Transverse colon (tissue), 4 donors: ENCODE data around the gene ILF3. TPM values are rescaled to one million over a fixed set of nuclear protein-coding genes. Genes with fewer than 3 reads are reported as not detected.

Source experiments
- DNase-seq: peaks from one replicate; pipeline ENCODE4 v3.0.0-alpha.2; 2019
- H3K27ac ChIP-seq, 4 donors: fragments of 200-600 bp; sonication (generic); 2 replicates each; pipeline ENCODE4 v1.5.1; 2016 to 2018; ENCODE audit warnings: inconsistent platforms in 4 of 4
- H3K27me3 ChIP-seq: fragments of 200-600 bp; sonication (generic); 2 replicates; pipeline ENCODE4 v1.5.1; 2017; ENCODE audit warnings: inconsistent platforms
- H3K36me3 ChIP-seq, 4 donors: fragments of 200-600 bp; sonication (generic); 2 replicates each; pipeline ENCODE4 v1.5.1; 2017 to 2019; ENCODE audit warnings: inconsistent platforms in 4 of 4
- H3K4me1 ChIP-seq, 4 donors: fragments of 200-600 bp; sonication (generic); 2 replicates each; pipeline ENCODE4 v1.5.1; 2017 to 2020; ENCODE audit warnings: inconsistent platforms in 4 of 4
- H3K4me3 ChIP-seq, 4 donors: fragments of 200-600 bp; sonication (generic); 1 replicate in 1 of 4; 2 replicates in 3 of 4; pipeline versions ENCODE4 v1.5.1 to v1.6.1; 2017 to 2019; ENCODE audit warnings: inconsistent platforms in 4 of 4
- H3K9me3 ChIP-seq, 2 donors: fragments of 200-600 bp; sonication (generic); 2 replicates each; pipeline ENCODE4 v1.5.1; 2017 to 2019; ENCODE audit warnings: inconsistent platforms in 2 of 2
- CTCF ChIP-seq, 5 experiments: fragments of 200-600 bp in 3 of 5; fragments of 450-650 bp in 2 of 5; sonication (generic) in 3 of 5; IDR thresholded peaks; 1 replicate in 2 of 5; 2 replicates in 3 of 5; pipeline ENCODE4 v1.5.1; 2016 to 2017; ENCODE audit warnings: antibody characterized with exemption in 5 of 5, inconsistent platforms in 3 of 5, mild to moderate bottlenecking in 2 of 5, moderate library complexity in 1 of 5
- EP300 ChIP-seq: sonication (generic); formaldehyde crosslinking; IDR thresholded peaks from one replicate; pipeline ENCODE4 v1.6.1; 2017; ENCODE audit warnings: antibody characterized with exemption, low read depth
- POLR2A ChIP-seq: fragments of 450-650 bp; IDR thresholded peaks from one replicate; pipeline ENCODE4 v1.6.1; 2016; ENCODE audit warnings: antibody characterized with exemption, mild to moderate bottlenecking, moderate library complexity
- POLR2AphosphoS5 ChIP-seq, 3 donors: sonication (generic); formaldehyde crosslinking; IDR thresholded peaks; one replicate each; pipeline ENCODE4 v1.6.1; 2016; ENCODE audit warnings: antibody characterized with exemption in 3 of 3
- WGBS, 2 donors: methylation state at CpG; one replicate each; pipeline ENCODE4 v1.1.5; 2018; ENCODE audit warnings: low coverage in 1 of 2; 5-methylcytosine and 5-hydroxymethylcytosine counted together
- in situ Hi-C, 4 donors: fragments of 200-750 bp; cut with MboI; loops; one replicate each; pipeline versions ENCODE4 v1.15.0 to v1.15.1; 2017; ENCODE audit warnings: low sequenced_read_pairs in 3 of 4, low pct_ligation_motif_present in 1 of 4, low pct_unique_long_range_greater_than_20kb in 1 of 4
- intact Hi-C: fragments of 100-400 bp; cut with DNase I; formaldehyde crosslinking; loops from one replicate; pipeline ENCODE4 v1.15.1; 2023; ENCODE audit warnings: low total_unique reads
- total RNA-seq, 4 donors: library from RNA; depleted of rRNA; stranded (reverse); fragments of >200 nt; gene quantifications; one replicate each; pipeline ENCODE4 v1.1.0, GENCODE V29; 2016

Gene ILF3
- total RNA-seq, 4 donors from 2014 or later: 73.6 to 242 (median 151) TPM

DNA sequence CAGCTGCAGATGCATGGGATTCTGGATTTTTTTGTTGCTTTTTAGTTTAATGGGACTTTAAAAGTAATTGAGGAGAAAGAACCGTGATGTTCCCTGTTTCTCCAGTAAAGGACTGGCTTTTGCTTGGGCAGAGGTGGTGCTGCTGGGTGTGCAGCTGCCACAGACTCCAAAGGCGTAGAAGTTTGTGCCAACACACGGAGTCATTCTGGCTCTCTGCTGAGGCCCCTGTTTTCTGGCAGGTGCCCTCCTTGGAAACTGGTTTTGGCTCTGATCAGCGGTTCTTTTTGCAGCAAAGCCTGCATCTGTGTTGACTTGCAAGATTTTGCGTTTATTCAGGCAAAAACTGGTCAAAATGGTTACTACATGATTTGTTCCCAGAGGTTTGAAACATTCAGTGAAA, 31.1 kb downstream of the ILF3 start:
- Histone ChIP-seq H3K27ac (no peak overlapping the region), H3K27me3 (no peaks in the 10 kb centered on the region), H3K4me3 (no peak overlapping the region), H3K36me3 (peaks cover 0 to 89% (median 48%) of the 10 kb centered on the region in 4 donors), H3K4me1 (no peaks in the 10 kb centered on the region), H3K9me3 (no peaks in the 10 kb centered on the region)
- WGBS, 2 donors: 80 to 87% methylated on average over 5 of the region's 5 CpGs
- TF ChIP-seq POLR2AphosphoS5 (IDR thresholded peaks at IDR 0.05) (no peak), POLR2A (no peak), CTCF (IDR thresholded peaks at IDR 0.05) (no peak), EP300 (no peak)
- DNase-seq: no peak
- intact Hi-C loops: no loop called here
- in situ Hi-C loops: no loop called here

DNA sequence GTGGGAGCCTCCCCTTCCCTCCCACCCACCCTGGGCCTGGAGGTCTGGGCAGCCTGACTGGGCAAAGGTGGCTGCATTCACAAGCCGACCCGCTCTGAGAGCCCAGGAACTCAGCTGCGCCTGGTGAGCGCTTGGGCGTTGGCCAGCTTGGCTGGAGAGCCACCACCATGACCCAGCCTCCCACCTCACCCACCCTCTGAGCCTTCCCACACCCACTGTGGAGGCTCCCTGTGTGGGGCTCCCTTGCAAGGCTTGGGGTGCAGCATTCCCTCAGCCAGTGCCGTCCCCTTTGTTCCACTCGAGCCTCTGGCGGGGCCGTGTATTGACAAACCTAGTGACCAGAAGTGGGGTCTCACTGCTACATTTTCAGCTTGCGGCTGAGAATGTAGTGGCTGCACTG, 32.0 kb downstream of the ILF3 start:
- Histone ChIP-seq H3K36me3 (peaks cover 0 to 79% (median 40%) of the 10 kb centered on the region in 4 donors), H3K27ac (no peak overlapping the region)

GRCh38 chr19:10686661-10687517, 32.7 kb downstream of the ILF3 start:
- 80% methylated on average over 31 of the region's 31 CpGs; no CpG with 5 or more reads in 1 of the 2 donors for WGBS, 2 donors
- peaks cover 0 to 72% (median 33%) of the 10 kb centered on the region in 4 donors for H3K36me3 ChIP-seq
- H3K27ac ChIP-seq: no peak overlapping the region
- no peaks in the 10 kb centered on the region for H3K4me1 ChIP-seq
- TF ChIP-seq EP300: no peak
- no peak for TF ChIP-seq CTCF (IDR thresholded peaks at IDR 0.05)
- TF ChIP-seq POLR2A: no peak
- no peak for TF ChIP-seq POLR2AphosphoS5 (IDR thresholded peaks at IDR 0.05)
- no peaks in the 10 kb centered on the region for H3K27me3 ChIP-seq
- intact Hi-C loops: no loop called here
- in situ Hi-C loops: no loop called here
- H3K9me3 ChIP-seq: no peaks in the 10 kb centered on the region
- H3K4me3 ChIP-seq: no peak overlapping the region
- DNase-seq: no peak

More for the DNA sequence above, 32.0 kb downstream of the ILF3 start:
- TF ChIP-seq CTCF (IDR thresholded peaks at IDR 0.05): no peak
- TF ChIP-seq POLR2AphosphoS5 (IDR thresholded peaks at IDR 0.05): no peak
- TF ChIP-seq EP300: no peak
- Histone ChIP-seq H3K27me3 (no peaks in the 10 kb centered on the region), H3K9me3 (no peaks in the 10 kb centered on the region), H3K4me1 (no peaks in the 10 kb centered on the region), H3K4me3 (no peak overlapping the region)
- intact Hi-C loops: no loop called here
- in situ Hi-C loops: no loop called here
- 92% methylated on average over 5 of the region's 10 CpGs; no CpG with 5 or more reads in 1 of the 2 donors for WGBS, 2 donors
- no peak for DNase-seq

DNA sequence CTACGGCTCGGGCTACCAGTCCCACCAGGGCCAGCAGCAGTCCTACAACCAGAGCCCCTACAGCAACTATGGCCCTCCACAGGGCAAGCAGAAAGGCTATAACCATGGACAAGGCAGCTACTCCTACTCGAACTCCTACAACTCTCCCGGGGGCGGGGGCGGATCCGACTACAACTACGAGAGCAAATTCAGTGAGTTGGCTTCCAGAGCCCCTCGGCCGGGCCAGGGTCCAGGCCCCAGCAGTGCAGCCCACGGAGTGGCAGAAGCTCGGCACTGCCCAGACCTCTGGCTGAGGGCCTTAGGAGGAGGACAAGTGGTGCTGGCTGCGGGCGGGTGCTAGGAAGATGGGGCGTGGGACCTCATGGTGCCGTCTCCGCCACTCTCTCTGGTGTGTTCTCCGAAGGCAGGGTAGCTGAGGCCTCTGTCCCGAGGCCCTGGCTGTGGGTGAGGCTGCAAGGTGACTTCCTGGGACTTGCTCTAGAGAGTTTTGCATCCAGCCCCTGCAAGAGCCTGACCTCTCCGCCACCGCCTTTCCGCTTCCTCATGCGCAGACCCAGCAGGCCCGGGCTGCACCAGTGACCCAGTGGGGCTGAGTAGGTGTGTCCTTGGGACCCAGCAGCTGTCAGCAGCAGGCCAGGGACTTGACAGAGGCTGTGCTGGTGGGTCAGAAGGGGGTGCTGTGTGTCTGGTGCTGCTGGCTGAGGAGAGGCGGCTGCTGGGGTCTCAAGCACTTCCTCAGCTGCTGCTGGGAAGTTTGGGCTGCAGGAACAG, 33.6 kb downstream of the ILF3 start:
- no peak for DNase-seq
- TF ChIP-seq POLR2AphosphoS5 (IDR thresholded peaks at IDR 0.05) (no peak), POLR2A (no peak), CTCF (IDR thresholded peaks at IDR 0.05) (no peak), EP300 (no peak)
- intact Hi-C loops: no loop called here
- 95% methylated on average over 25 of the region's 25 CpGs; no CpG with 5 or more reads in 1 of the 2 donors for WGBS, 2 donors
- in situ Hi-C loops: no loop called here
- Histone ChIP-seq H3K27me3 (no peaks in the 10 kb centered on the region), H3K27ac (no peak overlapping the region), H3K36me3 (peaks cover 0 to 64% (median 30%) of the 10 kb centered on the region in 4 donors), H3K9me3 (no peaks in the 10 kb centered on the region), H3K4me1 (no peaks in the 10 kb centered on the region), H3K4me3 (no peak overlapping the region)
